GM12878 (cell line): ENCODE measurements around the gene LRRFIP2.

Experiments
- CTCF ChIP-seq, 3 experiments: IDR thresholded peaks in 2 of 3; conservative IDR thresholded peaks in 1 of 3; 2 replicates each; pipeline ENCODE4 v1.5.1; 2011; ENCODE audit warnings: low read depth in 3 of 3, low read length in 3 of 3, mild to moderate bottlenecking in 3 of 3, control low read depth in 2 of 3, moderate library complexity in 2 of 3, inconsistent platforms in 1 of 3, mixed read lengths in 1 of 3; ENCODE audit not compliant: control insufficient read depth in 2 of 3, insufficient read depth in 1 of 3; ENCODE audit errors: extremely low read depth in 1 of 3
- EP300 ChIP-seq, 2 experiments: fragments of 150-350 bp in 1 of 2; IDR thresholded peaks; 2 replicates each; pipeline ENCODE4 v1.6.1; 2011 to 2012; ENCODE audit warnings: low read depth in 2 of 2, low read length in 2 of 2, borderline replicate concordance in 1 of 2, improper control_type of control experiment in 1 of 2, inconsistent platforms in 1 of 2; ENCODE audit not compliant: control insufficient read depth in 1 of 2
- FOXK2 ChIP-seq: fragments of 450-650 bp; IDR thresholded peaks from 2 replicates; pipeline ENCODE4 v1.6.1; 2017; ENCODE audit warnings: mild to moderate bottlenecking, moderate library complexity
- GABPA ChIP-seq: IDR thresholded peaks from 2 replicates; pipeline ENCODE4 v1.6.1; 2014; ENCODE audit warnings: antibody characterized with exemption, low read depth, mild to moderate bottlenecking, inconsistent platforms
- JUND ChIP-seq: IDR thresholded peaks from 2 replicates; pipeline ENCODE4 v1.6.1; 2012; ENCODE audit warnings: low read depth, mild to moderate bottlenecking, low read length, improper control_type of control experiment, moderate library complexity
- MEF2A ChIP-seq: IDR thresholded peaks from 2 replicates; pipeline ENCODE4 v1.6.1; 2011; ENCODE audit warnings: low read depth, mild to moderate bottlenecking, low read length, moderate library complexity; ENCODE audit not compliant: insufficient read depth
- POLR2AphosphoS2 ChIP-seq: IDR thresholded peaks from 2 replicates; pipeline ENCODE4 v1.6.1; 2011; ENCODE audit warnings: low read depth, mild to moderate bottlenecking, low read length, improper control_type of control experiment, moderate library complexity
- POLR2AphosphoS5 ChIP-seq: IDR thresholded peaks from 2 replicates; pipeline ENCODE4 v1.6.1; 2011; ENCODE audit warnings: mild to moderate bottlenecking, low read length, inconsistent platforms
- ZBTB4 ChIP-seq: fragments of 450-650 bp; formaldehyde crosslinking; IDR thresholded peaks from 2 replicates; pipeline ENCODE4 v1.4.0; 2022; ENCODE audit warnings: mild to moderate bottlenecking, moderate library complexity

- TF ChIP-seq POLR2AphosphoS2: no peak
- no peak for TF ChIP-seq JUND
- no peak for TF ChIP-seq EP300 (IDR thresholded peaks at IDR 0.05; ENCODE audit: borderline replicate concordance in 1 of 2, control insufficient read depth in 1 of 2, low read depth in 2 of 2, low read length in 2 of 2)
- TF ChIP-seq MEF2A: no peak
- no peak for TF ChIP-seq CTCF (IDR thresholded peaks at IDR 0.05 in 2 of 3, conservative IDR thresholded peaks at IDR 0.05 in 1 of 3; ENCODE audit: control insufficient read depth in 2 of 3, extremely low read depth in 1 of 3, insufficient read depth in 1 of 3, low read depth in 3 of 3, low read length in 3 of 3)
- no peak for TF ChIP-seq GABPA
- TF ChIP-seq POLR2AphosphoS5: no peak
- TF ChIP-seq FOXK2: no peak
- no peak for TF ChIP-seq ZBTB4
Measured at GRCh38 chr3:37182816-37183215, 8.4 kb upstream of the LRRFIP2 start.
